ENCODE measurements around the gene C2orf92. TPM values are rescaled to one million over a fixed set of nuclear protein-coding genes. Genes with fewer than 3 reads are reported as not detected.

Gene C2orf92
- total and polyA plus RNA-seq, 7 donors, result 2.9 to 22.7 (median 6.0) TPM; not detected in 2

DNA sequence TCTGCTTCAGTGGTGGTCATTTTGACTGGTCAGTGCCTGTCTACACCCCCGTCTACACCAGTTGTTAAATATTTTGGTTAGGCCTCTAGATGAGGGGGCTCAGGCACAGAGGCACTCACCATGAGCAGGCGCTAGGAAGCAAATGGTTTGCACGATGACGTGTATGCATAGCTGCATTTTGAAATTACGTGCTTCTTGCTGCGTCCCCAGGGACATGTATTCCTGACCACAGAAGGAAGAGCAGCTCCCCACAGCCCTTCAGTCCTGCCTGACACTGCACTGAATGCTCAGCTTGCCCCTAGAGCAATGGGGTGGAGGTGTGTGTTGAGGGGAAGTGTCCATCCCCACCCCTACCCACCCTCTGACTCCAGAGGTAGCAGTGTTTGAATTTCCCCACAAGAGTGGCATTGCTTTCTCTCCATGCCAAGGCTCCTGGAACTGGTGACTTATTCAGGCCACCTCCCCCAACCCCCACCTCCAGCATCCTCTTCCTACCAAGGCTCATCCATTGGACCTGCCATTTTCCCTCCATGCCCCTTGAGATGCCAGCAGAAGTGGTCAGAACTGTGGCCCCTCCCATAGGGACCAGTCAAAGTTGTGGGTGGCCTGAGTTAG lies 32.4 kb downstream of the C2orf92 start:
- Histone ChIP-seq H3K27me3 (no peaks in the 10 kb centered on the region), H3K9me3 (no peaks in the 10 kb centered on the region), H3K4me1 (peaks cover 0 to 3% (median 0%) of the 10 kb centered on the region in 4 donors), H3K4me3 (no peak overlapping the region), H3K27ac (no peak overlapping the region), H3K36me3 (no peaks in the 10 kb centered on the region)
- intact Hi-C loops (cut with DNase I), result no loop called here
- WGBS, 2 donors, result 88 to 94% methylated on average over 6 of the region's 6 CpGs
- no peak for DNase-seq
- TF ChIP-seq POLR2A (IDR thresholded peaks at IDR 0.05) (no peak), EP300 (IDR thresholded peaks at IDR 0.05) (no peak), POLR2AphosphoS5 (IDR thresholded peaks at IDR 0.05) (no peak)
- TF ChIP-seq, protein P1, sequence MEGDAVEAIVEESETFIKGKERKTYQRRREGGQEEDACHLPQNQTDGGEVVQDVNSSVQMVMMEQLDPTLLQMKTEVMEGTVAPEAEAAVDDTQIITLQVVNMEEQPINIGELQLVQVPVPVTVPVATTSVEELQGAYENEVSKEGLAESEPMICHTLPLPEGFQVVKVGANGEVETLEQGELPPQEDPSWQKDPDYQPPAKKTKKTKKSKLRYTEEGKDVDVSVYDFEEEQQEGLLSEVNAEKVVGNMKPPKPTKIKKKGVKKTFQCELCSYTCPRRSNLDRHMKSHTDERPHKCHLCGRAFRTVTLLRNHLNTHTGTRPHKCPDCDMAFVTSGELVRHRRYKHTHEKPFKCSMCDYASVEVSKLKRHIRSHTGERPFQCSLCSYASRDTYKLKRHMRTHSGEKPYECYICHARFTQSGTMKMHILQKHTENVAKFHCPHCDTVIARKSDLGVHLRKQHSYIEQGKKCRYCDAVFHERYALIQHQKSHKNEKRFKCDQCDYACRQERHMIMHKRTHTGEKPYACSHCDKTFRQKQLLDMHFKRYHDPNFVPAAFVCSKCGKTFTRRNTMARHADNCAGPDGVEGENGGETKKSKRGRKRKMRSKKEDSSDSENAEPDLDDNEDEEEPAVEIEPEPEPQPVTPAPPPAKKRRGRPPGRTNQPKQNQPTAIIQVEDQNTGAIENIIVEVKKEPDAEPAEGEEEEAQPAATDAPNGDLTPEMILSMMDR (IDR thresholded peaks at IDR 0.05), result no peak

DNA sequence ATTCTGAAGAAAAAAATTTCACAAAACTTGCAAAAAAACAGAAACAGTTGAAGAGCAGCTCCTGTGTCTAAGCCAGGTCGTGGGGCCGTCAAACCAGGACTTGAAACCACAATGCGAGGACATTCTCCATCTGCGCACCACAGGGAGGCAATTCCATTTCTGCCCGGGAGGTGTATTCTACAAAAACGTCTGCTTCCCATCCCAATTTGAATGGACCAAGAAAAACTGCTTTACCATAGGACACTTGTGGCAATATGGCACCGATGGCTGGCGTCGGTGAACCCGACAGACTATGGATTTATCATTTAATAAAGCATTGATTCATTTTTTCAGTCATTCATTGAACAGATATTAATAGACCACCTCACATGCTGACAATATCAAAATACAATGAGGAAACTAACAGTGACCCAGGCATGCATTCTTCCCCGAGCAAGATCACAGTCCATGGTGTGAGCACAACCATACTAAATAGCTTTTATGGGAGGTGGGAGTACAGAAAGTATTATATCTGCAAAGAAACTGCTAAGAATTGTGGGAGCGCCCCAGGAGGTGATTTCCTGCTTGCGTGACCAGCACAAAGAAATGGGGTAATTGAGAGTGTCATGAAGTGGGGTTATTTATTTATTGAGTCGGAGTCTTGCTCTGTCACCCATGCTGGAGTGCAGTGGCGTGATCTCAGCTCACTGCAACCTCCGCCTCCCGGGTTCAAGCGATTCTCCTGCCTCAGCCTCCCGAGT lies 33.4 kb downstream of the C2orf92 start:
- DNase-seq, result no peak
- TF ChIP-seq POLR2AphosphoS5 (IDR thresholded peaks at IDR 0.05) (no peak), POLR2A (IDR thresholded peaks at IDR 0.05) (no peak), EP300 (IDR thresholded peaks at IDR 0.05) (no peak)
- TF ChIP-seq, protein P1 (IDR thresholded peaks at IDR 0.05), result no peak
- Histone ChIP-seq H3K4me1 (no peaks in the 10 kb centered on the region), H3K9me3 (no peaks in the 10 kb centered on the region), H3K27me3 (no peaks in the 10 kb centered on the region), H3K4me3 (no peak overlapping the region), H3K36me3 (no peaks in the 10 kb centered on the region), H3K27ac (no peak overlapping the region)
- 94% methylated on average over 19 of the region's 19 CpGs for WGBS, 2 donors
- intact Hi-C loops (cut with DNase I), result no loop called here

DNA sequence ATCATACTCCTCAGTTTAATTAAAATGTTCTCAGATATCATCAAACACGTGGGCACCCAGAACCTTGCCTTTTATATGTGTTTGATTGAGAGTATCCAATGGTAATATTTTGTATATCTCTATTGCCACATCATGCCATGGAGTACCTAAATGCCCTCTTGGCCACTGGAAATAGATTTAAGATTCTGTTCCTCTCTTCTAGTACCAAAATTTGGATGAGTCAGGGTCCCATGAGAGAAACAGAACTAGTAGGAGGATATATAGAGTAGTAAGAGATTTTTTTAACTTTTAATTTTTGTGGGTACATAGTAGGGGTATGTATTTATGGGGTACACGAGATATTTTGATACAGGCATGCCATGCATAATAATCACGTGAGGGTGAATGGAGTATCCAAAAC lies 34.2 kb downstream of the C2orf92 start:
- DNase-seq, result no peak
- Histone ChIP-seq H3K9me3 (no peaks in the 10 kb centered on the region), H3K4me3 (no peak overlapping the region), H3K27me3 (no peaks in the 10 kb centered on the region), H3K36me3 (no peaks in the 10 kb centered on the region), H3K4me1 (no peaks in the 10 kb centered on the region), H3K27ac (no peak overlapping the region)
- 74 to 91% methylated on average over 3 of the region's 3 CpGs for WGBS, 2 donors
- intact Hi-C loops (cut with DNase I), result no loop called here
- TF ChIP-seq, protein P1 (IDR thresholded peaks at IDR 0.05), result no peak
- no peak for TF ChIP-seq EP300 (IDR thresholded peaks at IDR 0.05)
- no peak for TF ChIP-seq POLR2A (IDR thresholded peaks at IDR 0.05)
- no peak for TF ChIP-seq POLR2AphosphoS5 (IDR thresholded peaks at IDR 0.05)

DNA sequence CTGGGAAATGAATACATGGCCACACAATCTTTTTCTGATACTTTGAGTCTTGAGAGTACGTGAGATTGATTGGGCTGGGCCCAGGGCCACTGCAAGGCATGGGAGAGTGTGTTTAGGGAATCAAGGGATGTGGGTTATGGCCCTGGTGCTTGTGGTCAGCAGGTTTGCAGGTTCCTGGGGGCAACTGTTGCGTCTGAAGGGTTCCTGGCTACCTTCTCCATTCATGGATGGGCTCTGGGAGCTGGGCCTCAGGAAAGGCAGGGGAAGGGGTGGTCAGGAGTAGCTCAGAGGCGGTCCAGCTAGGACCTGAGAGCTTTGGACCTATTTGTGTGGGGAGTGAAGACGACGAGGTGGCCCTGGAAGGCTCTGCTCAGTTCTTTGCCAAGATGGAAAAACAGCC lies 35.5 kb downstream of the C2orf92 start:
- H3K4me3 ChIP-seq, result no peak overlapping the region
- no peaks in the 10 kb centered on the region for H3K9me3 ChIP-seq
- WGBS, 2 donors, result 96 to 97% methylated on average over 5 of the region's 5 CpGs
- no peak for DNase-seq
- no peaks in the 10 kb centered on the region for H3K36me3 ChIP-seq
- H3K27ac ChIP-seq, result no peak overlapping the region
- no peaks in the 10 kb centered on the region for H3K4me1 ChIP-seq
- intact Hi-C loops (cut with DNase I), result no loop called here
- no peak for TF ChIP-seq POLR2A (IDR thresholded peaks at IDR 0.05)
- TF ChIP-seq, protein P1 (IDR thresholded peaks at IDR 0.05), result no peak
- no peak for TF ChIP-seq EP300 (IDR thresholded peaks at IDR 0.05)
- H3K27me3 ChIP-seq, result no peaks in the 10 kb centered on the region

Data from sigmoid colon (tissue), 7 donors.